ENCODE data around the gene LETM1. TPM values are rescaled to one million over a fixed set of nuclear protein-coding genes. Genes with fewer than 3 reads are reported as not detected.

LETM1 gene
- polyA plus RNA-seq, 1 donor from 2014 or later: 12.0 TPM

- Mint-ChIP-seq H3K4me1 (no peaks in the 10 kb centered on the region), H3K27ac (no peak overlapping the region), H3K9me3 (no peaks in the 10 kb centered on the region), H3K36me3 (no peaks in the 10 kb centered on the region), H3K4me3 (peak overlapping the region in 1 of 4 donors; percentile 50), H3K27me3 (peaks cover 10% of the 10 kb centered on the region)
These were observed 93.5 kb downstream of the LETM1 start for GRCh38 chr4:1762264-1763010.

Other genes with a start within 250 kb of the LETM1 start
- gene FAM53A, start 171.8 kb downstream of the LETM1 start, polyA plus RNA-seq: 1.5 TPM
- 49.1 TPM for gene SLBP, start 143.8 kb downstream of the LETM1 start, polyA plus RNA-seq
- 46.1 TPM for gene TMEM129, start 134.8 kb downstream of the LETM1 start, polyA plus RNA-seq
- gene TACC3, start 134.6 kb downstream of the LETM1 start, polyA plus RNA-seq: 20.0 TPM
- 0.45 TPM for gene FGFR3, start 62.9 kb downstream of the LETM1 start, polyA plus RNA-seq
- gene NSD2, start 15.2 kb upstream of the LETM1 start, polyA plus RNA-seq: 7.4 TPM
- gene NELFA, start 152.8 kb upstream of the LETM1 start, polyA plus RNA-seq: 44.7 TPM
- not detected for gene NAT8L, start 203.2 kb upstream of the LETM1 start, polyA plus RNA-seq